ENCODE measurements around the gene IL10RB.
A peak's percentile ranks its signal among the peaks of the same experiment; 100 is the strongest.

Gene IL10RB

DNA sequence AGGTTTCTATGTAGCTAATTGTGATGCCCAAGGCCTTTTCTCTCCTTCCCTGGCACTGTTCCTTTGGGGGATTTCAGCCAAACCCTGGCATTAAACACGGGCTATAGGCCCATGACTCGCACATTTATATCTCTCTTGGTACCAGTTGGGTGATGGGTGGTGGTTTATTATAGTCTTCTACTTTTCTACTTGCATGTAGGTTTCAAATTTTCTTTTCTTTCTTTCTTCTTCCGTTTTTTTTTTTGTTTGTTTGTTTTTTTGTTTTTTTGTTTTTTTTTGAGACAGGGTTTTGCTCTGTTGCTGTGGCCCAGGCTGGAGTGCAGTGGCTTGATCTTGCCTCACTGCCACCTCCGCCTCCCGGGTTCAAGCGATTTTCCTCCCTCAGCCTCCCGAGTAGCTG is 1.1 kb downstream of the IL10RB start:
- no peak for DNase-seq (ENCODE audit: low spot score)

DNA sequence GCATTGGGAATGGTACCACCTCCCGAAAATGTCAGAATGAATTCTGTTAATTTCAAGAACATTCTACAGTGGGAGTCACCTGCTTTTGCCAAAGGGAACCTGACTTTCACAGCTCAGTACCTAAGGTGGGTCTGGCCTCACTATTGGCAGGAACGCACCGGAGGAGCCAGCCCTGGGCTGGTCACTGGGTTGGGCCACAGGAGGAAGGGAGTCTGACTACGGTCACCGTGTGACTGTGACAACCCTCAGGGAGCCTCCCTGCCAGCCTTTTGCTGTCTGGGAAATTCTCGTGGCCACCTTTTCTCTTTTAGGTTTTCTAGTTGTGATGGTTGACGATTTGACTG is 2.2 kb downstream of the IL10RB start:
- DNase-seq (ENCODE audit: low spot score) = no peak

DNA sequence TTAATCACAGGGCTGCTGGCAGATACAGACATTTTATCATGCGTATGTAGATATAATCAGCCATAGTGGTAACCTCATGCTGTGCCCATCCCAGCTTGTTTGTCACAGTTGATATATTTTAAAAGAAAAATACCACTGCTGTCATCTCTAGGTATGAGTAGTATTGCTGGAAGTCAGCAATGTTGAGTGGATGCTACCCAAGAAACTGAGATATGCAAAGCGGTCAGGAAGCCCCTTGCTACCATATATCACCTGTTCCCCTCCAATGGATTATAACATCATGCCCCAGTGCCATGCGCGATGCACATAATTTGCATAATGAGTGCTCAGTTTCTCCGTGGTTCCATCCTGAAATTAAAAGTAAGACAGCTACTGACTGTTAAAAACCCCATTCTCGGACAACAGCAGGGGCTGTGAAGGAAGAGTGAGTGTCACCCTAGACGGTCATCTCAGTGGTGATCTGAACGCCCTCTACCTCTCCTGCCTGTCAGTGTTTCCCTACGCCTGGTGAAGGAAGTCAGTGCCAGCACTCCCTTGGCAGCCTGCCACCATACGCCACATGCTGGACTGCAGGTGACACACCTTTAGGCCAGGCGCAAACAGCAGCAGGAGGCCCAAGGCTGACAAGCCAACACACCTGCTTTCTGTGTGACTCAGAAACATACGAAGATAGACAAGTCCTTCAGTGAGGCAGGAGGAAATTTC is 2.7 kb downstream of the IL10RB start:
- DNase-seq (ENCODE audit: low spot score) = peak; percentile 65

DNA sequence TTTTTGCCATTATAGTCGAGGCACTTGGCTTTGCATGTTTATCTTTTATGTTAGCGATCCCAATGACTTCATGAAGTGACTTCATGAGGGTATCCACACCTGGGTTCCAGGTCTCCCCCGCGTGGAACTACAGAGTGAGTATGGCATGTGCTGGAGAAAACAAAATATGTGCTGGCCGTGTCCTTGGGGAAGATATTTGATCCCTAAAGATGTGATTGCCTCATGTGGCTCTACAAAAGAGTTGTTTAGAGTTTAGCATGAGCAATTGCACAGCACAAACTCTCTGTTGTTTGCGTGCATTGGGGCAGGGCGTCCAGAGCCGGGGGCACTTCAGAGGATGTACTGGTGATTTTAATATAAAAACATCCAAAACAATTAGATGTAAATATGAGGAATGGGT is 4.8 kb downstream of the IL10RB start:
- DNase-seq (ENCODE audit: low spot score) = no peak

DNA sequence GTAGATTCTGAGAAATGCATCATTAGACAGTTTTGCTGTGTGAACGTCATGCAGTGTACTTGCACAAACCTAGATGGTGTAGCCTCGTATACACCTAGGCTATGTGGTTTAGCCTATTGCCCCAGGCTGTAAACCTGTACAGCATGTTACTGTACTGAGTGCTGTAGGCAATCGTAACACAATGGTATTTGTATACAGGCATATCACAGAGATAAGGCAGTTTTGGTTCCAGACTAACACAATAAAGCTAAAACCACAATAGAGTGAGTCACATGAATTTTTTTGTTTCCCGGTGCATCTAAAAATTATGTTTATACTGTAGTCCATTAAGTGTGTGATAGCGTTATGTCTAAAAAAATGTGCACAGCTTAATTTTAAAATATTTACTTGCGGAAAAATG is 6.9 kb downstream of the IL10RB start:
- no peak for DNase-seq (ENCODE audit: low spot score)

DNA sequence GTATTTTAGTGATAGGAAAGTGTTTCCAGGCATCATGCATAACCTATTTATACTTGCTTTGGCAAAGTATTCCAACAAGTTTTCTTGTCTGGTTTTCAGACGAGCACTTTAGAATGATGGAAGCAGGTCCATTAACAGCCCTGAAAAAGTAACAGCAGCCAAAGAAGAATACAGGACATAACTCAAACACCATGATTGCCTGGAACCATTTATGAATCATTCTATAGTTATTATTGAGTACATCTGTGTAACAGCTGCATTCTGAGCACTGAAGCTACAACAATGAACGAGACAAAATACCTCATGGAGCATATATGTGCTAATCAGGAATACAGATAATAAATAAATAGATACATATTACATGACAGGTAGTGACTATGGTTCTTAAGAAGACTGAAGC is 12.6 kb downstream of the IL10RB start:
- no peak for DNase-seq (ENCODE audit: low spot score)

DNA sequence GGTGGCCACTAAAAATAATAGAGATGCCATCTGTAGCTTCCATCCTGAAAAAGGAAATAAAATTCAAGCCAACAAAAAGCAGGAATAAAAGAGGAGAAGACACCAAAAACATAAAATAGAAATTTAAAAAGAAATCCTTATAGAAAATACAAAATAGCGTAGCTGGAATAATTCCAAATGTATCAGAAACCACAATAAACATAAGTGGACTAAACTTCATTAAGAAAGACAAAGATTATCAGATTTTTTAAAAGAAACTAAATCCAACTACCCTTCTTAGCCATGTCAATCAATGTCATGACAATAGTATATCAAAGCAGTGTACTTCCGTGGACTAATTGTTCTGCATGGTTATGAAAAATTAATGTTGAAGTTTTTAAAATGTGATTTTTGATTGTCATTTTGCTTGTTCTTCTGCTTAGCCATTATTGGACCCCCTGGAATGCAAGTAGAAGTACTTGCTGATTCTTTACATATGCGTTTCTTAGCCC is 13.2 kb downstream of the IL10RB start:
- DNase-seq (ENCODE audit: low spot score) = no peak

DNA sequence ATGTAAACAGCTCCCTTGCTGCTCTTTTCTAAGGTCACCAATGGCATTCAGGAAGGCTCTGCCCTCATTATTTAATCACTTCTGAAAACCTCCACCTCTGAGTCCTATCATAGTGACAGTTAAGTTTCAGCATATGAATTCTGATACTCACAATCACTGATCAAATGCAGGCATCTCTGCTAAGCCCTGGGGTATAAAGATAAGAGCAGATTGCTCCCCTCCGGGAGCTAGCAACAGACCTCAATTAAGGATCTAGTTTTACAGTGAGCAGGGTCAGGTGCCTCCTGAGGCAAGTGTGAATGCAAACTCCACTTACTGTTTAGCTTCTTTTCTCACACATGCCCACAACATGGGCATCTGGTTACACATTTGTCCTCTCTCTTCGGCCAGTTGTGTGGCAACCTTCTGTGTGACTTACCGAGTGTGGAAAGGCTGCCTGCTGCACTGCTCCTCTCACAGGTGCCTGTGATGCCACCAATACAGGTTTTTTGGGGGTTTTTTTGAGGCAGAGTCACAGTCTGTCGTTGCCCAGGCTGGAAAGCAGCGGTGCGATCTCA is 15.0 kb downstream of the IL10RB start:
- DNase-seq (ENCODE audit: low spot score) = no peak

DNA sequence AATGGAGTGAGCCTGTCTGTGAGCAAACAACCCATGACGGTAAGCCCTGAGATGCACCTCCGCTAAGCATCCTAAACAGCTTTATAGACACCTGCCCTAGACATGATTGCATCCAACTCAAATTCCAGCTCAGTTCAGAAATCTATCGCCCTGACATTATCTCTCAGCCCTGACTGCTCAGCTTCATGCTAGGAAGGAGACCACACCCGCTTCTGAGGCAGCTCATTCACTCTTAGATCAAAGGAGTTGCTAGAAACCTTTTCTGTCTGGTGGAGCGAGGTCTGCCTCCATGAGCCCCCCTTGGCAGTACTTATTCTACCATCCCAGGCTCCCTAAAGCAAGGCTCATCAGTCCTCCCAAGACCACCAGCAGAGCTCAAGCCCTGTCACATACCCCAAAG is 17.0 kb downstream of the IL10RB start:
- no peak for DNase-seq (ENCODE audit: low spot score)

DNA sequence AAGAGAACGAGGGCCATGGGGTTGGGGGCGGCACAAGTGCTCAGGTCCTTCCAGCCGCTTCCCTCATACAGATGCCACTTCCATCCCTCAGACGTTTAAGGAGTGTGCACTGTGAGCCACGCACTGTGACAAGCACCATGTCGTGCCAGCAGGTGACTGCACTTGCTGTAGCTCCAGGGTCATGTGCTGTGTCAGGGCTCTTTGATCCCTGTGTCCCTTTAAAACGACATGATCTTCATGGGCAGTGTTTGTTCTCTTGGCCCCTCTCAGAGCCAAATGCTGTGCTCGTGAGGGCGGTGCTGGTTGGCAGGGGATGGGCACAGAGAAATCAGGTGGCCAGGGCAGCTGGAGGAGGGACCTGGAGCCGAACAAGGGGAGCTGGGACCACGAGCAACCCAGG is 19.9 kb downstream of the IL10RB start:
- no peak for DNase-seq (ENCODE audit: low spot score)

DNA sequence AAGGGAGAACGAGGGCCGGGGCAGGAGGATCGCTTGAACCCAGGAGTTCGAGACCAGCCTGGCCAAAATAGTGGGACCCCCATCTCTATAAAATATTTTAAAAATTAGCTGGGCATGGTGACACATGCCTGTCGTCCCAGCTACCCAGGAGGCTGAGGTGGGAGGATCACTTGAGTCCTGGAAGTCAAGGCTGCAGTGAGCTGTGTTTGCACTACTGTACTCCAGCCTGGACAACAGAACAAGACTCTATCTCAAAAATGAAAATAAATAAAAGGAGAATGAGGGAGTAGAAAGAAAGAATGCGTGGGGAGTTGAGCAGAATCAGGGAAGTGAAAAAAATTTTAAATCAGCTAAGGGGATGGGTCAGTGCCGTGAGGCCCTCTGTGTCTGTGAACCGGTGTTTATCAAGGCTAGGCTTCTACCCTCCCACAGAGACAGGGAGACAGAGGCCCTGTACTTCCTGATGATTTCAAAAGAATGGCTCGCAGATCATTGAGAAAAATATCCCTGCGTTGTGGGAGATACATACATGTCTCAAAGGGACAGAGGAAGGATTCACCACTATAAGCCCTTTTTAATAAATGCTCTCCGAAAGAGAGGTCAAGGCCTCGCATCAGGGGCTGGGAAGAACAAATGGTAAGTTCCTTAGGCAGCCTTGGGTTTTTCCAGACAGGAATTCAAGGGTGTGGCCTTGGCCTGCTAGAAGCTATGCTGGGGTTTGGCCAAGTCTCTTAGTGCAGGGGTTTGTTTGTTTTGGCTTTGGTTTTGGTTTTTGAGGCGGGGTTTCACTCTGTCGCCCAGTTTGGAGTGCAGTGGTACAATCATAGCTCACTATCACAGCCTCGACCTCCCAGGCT is 20.7 kb downstream of the IL10RB start:
- DNase-seq (ENCODE audit: low spot score) = no peak

DNA sequence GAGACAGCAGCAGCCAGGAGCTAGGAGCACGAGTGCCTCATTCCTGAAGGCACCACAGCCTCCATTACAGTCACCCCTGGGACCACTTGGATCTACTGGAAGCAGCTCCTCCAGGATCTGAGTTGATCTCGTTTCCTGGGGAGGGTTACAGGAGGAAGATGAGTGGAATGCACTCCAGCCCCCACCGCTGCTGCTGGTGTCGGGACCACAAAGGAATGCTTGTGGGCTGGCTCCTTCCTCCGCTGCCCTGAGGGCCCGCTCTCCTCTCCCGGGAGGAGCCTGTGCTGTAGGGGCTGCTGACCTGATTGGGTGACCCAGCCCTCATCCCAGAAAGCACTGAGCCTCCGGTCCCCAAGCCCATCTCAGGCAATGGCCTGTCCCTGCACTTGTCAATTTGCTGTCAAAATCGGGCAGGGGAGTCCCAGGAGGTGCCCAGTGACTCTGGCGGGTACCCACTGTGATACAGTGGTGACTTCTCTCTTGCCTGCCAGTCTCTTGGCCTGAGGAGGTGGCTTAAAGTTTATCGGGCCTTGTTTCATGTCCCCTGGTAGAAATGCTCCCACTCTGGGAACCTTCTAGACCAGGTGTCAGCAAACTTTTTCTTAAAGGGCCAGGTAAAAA is 23.1 kb downstream of the IL10RB start:
- no peak for DNase-seq (ENCODE audit: low spot score)

DNA sequence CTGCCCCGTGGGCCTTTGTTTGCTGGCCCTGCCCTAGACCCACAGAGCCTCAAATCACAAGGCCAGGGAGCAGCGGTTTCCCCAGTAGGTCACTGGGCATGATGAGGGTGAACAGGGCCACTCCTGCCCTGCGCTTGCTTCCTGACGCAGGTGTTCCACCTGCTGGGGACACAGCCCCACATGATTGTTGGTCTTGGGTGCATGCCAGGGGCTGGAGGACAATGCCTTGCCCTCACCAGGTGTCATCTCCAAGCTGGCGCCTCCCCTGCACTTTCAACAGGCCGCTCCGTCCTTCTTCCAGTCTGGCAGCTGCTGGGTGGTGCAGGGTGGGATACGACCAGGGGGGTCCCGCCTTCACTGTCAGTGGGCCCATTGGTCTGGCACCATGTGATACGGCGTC is 24.3 kb downstream of the IL10RB start:
- DNase-seq (ENCODE audit: low spot score) = no peak

DNA sequence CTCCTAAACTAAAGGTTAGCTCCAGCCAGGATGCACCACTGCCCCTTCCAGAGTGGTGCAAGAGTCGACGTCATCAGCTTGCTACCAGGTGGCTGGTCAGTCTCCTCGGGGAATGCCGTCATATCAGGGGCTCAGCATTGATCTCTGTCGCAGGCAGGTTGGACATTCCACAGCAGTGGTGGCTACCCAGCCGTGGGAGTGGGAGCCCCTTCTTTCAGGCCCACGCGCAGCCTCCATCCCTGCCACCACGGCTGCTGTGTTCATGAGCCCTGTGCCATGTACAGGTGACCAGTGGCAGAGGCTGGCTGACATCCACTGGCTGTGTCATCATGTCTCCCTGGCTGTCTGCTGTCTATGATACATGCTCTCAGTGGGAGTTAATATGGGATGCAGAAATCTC is 25.5 kb downstream of the IL10RB start:
- DNase-seq (ENCODE audit: low spot score) = no peak

DNA sequence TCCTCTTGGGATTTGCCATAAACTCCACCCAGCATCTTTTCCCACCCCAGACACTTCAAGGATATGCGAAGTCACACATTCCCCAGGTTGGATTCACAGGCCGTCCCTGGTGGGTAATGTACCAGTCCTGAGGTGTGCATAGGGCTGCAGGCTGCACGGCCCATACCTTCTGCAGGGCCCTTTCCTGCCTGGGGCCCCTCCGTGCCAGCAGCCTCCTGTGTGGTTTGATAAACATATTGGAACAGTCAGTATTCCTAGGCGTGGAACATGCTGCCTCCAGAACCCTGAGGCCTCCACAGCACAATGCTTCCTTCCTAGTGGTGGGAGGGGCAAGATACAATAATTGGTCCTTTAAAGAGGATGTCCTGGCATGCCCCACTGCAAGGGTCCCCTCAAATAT is 26.6 kb downstream of the IL10RB start:
- DNase-seq (ENCODE audit: low spot score) = no peak

DNA sequence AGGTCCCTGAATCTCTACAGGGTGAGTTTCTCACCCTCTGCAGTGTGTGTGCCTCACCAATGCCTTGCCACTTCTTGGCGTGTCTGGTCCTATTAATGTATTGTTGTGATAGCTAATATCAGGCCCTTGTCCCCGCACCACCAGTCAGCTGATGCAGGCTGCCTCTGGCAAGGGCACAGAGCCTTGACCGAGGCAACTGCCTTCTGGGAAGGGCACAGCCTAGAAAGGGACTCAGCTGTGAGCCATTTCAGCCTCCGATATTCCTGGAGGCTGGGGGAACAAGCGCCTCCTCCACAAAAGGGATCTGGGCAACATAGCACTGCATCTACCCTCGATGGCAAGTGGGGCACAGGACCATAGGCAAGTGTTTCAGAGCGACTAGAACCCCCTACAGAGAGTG is 27.0 kb downstream of the IL10RB start:
- DNase-seq (ENCODE audit: low spot score) = no peak

DNA sequence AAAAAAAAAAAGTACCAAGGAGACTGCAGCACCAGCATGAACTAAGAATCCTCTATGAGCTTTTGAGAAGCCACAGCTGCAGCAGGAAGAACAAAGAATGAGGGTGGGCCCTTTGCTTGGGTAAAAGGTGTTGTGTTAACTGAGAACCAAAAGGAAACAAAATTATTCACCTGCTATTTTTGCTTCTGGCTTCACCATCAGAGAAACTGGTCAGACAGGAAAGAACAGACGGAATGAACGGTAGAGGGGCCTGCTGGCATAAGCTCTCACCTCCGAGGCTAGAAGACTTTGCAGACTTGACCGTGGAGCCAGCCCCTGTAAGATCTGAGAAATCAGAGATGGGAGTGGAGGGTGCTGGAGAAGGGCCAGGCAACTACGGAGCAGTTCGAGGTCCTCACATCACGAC is 27.6 kb downstream of the IL10RB start:
- no peak for DNase-seq (ENCODE audit: low spot score)

DNA sequence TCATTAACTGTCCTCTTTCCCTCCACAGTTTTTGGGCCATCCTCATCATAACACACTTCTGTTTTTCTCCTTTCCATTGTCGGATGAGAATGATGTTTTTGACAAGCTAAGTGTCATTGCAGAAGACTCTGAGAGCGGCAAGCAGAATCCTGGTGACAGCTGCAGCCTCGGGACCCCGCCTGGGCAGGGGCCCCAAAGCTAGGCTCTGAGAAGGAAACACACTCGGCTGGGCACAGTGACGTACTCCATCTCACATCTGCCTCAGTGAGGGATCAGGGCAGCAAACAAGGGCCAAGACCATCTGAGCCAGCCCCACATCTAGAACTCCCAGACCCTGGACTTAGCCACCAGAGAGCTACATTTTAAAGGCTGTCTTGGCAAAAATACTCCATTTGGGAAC is 30.0 kb downstream of the IL10RB start:
- DNase-seq (ENCODE audit: low spot score) = peak; percentile 47

DNA sequence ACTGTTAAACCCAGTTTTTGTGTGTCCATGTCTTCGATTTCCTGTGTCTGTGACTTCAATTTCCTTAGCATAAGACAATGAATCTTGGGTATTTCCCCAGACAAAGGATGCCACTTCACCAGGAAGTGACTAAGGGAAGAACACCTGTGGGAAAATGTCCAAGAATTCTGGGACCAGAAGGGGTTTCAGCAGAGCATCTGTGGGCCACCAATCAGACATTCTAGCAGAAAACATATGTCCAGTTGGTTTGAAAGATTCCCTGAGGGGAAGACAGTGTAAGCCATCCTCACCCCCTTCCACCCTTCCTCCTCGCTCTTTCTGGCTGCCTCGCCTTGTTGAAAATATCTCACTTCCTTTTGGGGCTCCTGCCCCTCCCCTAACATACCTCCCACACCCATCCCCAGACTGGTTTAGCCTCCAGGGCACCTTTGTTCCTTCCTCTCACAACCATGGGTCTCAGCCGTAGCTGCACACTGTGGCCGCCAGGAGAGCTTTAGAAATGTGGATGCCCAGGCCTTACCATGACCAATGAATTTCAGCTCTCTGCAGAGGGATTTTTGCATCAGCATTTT is 33.1 kb downstream of the IL10RB start:
- peak; percentile 58 for DNase-seq (ENCODE audit: low spot score)

DNA sequence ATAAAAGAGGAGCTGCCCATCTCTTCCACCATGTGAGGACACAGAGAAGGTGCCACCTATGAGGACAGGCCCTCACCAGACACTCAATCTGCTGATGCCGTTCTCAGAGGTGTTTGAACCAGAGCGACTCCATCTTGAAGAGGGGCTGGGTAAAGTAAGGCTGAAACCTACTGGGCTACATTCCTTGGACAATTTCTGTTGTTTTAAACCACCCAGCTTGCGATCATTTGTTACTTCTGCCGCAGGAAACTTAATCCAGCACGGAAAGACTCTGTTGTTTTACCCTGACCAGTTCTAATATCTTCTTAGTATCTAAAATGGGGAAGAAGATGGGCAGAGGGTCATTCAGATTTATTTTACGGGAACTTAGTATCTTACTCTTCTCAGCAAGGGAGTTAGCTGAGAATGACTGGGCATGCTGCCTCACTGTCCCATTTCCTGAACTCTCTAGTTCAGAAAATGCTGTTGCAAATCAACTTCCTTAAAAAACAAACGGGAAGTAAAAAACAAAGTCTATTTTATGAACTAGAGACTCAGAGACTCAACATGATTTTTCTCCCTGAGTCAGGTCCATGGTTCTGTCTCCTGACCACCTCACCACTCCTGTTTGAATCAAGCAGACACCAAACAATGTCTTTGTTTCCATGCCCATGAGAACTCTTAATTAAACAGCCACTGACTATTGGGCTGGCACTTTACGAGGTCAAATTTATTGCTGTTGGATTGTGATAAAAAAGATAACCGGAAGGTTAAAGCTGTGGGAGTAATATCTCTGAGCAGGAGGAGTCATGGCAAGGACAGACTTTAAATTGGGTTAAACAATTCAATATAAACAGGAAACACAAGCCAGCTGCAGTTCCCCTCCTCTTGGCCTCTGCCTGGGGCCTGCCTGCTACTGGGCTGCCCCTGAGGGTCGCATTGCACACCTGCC is 34.8 kb downstream of the IL10RB start:
- peak; percentile 14 for DNase-seq (ENCODE audit: low spot score)

DNA sequence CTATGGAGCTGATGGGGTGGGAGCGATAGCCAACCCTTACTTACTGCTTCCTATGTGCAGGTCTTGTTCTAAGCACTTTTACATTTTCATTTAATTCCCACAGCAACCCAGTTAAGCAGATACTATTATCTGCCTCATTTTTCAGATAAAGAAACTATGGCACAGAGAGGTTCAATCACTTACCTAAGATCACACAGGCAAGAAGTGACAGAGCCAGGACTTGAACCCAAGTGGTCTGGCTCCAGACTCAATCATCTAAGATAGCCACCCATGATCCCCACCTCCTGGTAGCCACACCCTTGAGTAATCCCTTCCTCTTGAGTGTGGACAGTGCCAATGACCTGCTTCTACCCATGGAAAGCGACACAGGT is 35.5 kb downstream of the IL10RB start:
- no peak for DNase-seq (ENCODE audit: low spot score)

Data from germinal center (tissue), 1 donor.